HG02623 (cell line): ENCODE measurements around the gene PCDHGB6.
"Not testable (repeated sequence)": the region's sequence is repeated elsewhere in the genome, so short reads cannot be mapped to it uniquely, and the experiment has no call there.

ENCODE experiments used
- ATAC-seq: cut with Tn5 transposase; IDR thresholded peaks from one replicate; pipeline ENCODE4 v1.9.1; 2021; ENCODE audit warnings: moderate library complexity; ENCODE audit not compliant: unreplicated experiment

PCDHGB6 gene

DNA sequence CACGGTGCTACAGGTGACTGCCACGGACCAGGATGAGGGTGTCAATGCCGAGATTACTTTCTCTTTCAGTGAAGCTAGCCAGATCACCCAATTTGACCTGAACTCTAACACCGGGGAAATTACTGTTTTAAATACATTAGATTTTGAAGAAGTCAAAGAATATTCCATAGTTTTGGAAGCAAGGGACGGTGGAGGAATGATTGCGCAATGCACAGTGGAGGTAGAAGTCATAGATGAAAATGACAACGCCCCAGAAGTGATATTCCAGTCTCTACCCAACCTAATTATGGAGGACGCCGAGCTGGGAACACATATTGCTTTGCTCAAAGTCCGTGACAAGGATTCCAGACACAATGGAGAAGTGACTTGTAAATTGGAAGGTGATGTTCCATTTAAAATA is 19.2 kb upstream of the PCDHGB6 start:
- ATAC-seq: no peak

DNA sequence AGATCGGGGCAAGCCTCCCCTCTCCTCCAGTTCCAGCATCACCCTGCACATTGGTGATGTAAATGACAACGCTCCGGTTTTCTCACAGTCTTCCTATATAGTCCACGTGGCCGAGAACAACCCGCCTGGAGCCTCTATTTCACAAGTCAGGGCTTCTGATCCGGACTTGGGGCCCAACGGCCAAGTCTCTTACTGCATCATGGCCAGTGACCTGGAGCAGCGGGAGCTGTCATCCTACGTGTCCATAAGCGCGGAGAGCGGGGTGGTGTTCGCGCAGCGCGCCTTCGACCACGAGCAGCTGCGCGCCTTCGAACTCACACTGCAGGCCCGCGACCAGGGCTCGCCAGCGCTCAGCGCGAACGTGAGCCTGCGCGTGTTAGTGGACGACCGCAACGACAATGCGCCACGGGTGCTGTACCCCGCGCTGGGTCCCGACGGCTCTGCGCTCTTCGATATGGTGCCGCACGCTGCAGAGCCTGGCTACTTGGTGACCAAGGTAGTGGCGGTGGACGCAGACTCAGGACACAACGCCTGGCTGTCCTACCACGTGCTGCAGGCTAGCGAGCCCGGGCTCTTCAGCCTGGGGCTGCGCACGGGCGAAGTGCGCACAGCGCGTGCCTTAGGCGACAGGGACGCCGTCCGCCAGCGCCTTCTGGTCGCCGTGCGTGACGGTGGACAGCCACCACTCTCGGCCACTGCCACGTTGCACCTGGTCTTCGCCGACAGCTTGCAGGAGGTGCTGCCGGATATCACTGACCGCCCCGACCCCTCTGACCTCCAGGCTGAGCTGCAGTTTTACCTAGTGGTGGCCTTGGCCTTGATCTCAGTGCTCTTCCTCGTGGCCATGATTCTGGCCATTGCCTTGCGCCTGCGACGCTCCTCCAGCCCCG is 18.4 kb upstream of the PCDHGB6 start:
- ATAC-seq: no peak

DNA sequence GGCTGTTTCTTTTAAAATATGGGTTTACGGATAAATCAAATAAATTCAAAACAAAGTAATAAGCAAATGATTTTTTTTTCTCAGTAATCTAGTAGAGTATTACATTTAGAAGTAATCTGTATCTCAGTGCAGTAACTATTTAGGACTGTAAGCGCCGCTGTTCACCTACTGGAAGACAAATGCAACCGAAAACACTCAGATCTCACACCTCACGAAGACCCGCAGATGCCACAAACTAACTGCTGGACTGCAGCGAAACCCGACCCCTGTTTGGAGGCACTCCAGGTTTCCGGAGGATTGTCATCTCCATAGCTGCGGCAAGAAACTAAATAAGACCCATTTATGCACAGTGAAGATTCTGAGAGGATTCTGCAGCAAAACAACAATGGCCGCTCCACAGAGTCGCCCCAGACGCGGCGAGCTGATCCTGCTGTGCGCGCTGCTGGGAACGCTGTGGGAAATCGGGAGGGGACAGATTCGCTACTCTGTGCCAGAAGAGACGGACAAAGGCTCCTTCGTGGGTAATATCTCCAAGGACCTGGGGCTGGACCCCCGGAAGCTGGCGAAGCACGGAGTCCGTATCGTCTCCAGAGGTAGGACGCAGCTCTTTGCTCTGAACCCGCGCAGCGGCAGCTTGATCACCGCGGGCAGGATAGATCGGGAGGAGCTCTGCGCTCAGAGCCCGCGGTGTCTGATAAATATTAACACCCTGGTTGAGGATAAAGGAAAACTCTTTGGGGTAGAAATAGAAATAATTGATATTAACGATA is 15.2 kb upstream of the PCDHGB6 start, which contains the start of gene PCDHGA8:
Gene PCDHGA8 (plus strand): TSS at position 205 of the 770 bp plus-strand sequence. CDS start 181 bp downstream, at position 386.
- ATAC-seq: no peak

DNA sequence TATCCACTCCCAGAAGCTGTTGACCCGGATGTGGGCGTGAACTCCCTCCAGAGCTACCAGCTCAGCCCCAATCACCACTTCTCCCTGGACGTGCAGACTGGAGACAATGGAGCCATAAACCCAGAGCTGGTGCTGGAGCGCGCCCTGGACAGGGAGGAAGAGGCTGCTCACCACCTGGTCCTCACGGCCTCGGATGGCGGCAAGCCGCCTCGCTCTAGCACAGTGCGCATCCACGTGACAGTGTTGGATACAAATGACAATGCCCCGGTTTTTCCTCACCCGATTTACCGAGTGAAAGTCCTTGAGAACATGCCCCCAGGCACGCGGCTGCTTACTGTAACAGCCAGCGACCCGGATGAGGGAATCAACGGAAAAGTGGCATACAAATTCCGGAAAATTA is 14.6 kb upstream of the PCDHGB6 start:
- no peak for ATAC-seq

DNA sequence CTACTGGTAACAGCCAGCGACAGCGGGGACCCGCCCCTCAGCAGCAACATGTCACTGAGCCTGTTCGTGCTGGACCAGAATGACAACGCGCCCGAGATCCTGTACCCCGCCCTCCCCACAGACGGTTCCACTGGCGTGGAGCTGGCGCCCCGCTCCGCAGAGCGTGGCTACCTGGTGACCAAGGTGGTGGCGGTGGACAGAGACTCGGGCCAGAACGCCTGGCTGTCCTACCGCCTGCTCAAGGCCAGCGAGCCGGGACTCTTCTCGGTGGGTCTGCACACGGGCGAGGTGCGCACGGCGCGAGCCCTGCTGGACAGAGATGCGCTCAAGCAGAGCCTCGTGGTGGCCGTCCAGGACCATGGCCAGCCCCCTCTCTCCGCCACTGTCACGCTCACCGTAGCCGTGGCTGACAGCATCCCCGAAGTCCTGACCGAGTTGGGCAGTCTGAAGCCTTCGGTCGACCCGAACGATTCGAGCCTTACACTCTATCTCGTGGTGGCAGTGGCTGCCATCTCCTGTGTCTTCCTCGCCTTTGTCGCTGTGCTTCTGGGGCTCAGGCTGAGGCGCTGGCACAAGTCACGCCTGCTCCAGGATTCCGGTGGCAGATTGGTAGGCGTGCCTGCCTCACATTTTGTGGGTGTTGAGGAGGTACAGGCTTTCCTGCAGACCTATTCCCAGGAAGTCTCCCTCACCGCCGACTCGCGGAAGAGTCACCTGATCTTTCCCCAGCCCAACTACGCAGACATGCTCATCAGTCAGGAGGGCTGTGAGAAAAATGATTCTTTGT is 13.2 kb upstream of the PCDHGB6 start:
- ATAC-seq: not testable (repeated sequence)

DNA sequence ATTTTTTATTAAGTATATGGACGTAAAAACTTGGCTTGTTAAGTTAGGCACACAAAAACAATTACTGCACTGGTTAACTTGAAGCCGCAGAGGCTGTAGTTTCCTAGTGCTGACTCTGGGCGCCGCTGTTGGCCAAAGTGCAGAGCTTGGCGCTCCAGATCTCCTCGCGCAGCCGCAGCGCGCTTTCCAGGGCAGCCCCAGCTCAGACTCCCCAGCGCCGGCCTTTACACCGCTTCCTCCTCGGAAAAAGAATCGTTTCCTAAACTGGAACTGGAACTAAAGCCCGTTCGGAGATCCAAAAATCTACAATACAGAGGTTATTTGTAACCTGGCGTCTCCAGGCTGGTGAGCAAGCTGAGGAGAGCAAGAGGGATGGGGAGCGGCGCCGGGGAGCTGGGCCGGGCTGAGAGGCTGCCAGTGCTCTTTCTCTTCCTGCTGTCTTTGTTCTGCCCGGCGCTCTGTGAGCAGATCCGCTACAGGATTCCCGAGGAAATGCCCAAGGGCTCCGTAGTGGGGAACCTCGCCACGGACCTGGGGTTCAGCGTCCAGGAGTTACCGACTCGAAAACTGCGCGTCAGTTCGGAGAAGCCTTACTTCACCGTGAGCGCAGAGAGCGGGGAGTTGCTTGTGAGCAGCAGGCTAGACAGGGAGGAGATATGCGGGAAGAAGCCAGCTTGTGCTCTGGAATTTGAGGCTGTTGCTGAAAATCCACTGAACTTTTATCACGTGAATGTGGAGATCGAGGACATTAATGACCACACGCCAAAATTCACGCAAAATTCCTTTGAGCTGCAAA is 9.9 kb upstream of the PCDHGB6 start, which contains the start of gene PCDHGB5:
Gene PCDHGB5 (plus strand): TSS at position 192 of the 796 bp plus-strand sequence. CDS start 181 bp downstream, at position 373.
- peak; percentile 72 for ATAC-seq

DNA sequence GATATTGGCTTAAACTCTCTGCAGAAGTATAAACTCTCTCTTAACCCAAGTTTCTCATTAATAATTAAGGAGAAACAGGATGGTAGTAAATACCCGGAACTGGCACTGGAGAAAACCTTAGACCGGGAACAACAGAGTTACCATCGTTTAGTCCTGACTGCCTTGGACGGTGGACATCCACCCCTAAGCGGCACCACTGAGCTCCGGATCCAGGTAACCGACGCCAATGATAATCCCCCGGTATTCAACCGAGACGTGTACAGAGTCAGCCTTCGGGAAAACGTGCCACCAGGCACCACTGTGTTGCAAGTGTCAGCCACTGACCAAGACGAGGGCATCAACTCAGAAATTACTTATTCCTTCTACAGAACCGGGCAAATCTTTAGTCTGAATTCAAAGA is 9.2 kb upstream of the PCDHGB6 start:
- ATAC-seq: no peak

DNA sequence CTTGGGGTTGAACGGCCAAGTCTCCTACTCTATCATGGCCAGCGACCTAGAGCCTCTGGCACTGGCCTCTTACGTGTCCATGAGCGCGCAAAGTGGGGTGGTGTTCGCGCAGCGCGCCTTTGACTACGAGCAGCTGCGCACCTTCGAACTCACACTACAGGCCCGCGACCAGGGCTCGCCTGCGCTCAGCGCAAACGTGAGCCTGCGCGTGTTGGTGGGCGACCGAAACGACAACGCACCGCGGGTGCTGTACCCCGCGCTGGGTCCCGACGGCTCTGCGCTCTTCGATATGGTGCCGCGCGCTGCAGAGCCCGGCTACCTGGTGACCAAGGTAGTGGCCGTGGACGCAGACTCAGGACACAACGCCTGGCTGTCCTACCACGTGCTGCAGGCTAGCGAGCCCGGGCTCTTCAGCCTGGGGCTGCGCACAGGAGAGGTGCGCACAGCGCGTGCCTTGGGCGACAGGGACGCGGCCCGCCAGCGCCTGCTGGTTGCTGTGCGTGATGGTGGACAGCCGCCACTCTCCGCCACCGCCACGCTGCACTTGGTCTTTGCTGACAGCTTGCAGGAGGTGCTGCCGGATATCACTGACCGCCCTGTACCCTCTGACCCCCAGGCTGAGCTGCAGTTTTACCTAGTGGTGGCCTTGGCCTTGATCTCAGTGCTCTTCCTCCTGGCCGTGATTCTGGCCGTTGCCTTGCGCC is 8.1 kb upstream of the PCDHGB6 start:
- ATAC-seq: no peak

DNA sequence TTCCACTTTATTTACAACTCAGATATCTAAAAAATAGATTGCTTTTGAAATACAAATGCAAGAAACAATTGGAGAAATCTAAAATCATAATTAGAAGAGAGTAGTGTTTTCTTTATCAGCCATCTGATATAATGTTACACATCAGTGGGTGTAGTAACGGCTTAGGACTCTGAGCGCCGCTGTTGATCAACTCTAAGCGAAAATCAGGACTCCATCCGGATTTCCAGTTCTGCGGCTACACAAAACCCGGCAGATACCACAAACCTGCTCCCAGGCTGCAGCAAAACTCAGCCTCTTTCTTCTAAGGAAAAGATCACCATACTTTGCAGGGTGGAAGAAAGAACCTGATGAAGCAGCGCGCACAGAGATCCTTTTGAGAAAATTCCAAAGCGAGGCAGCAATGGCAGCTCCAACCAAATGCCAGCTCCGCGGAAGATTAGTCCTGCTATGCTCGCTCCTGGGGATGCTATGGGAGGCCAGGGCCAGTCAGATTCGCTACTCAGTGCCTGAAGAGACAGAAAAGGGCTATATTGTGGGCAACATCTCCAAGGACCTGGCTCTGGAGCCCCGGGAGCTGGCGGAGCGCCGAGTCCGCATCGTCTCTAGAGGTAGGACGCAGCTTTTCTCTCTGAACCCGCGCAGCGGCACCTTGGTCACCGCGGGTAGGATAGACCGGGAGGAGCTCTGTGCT is 5.1 kb upstream of the PCDHGB6 start, which contains the start of gene PCDHGA9:
Gene PCDHGA9 (plus strand): TSS at position 226 of the 691 bp plus-strand sequence. CDS start 175 bp downstream, at position 401.
- no peak for ATAC-seq

DNA sequence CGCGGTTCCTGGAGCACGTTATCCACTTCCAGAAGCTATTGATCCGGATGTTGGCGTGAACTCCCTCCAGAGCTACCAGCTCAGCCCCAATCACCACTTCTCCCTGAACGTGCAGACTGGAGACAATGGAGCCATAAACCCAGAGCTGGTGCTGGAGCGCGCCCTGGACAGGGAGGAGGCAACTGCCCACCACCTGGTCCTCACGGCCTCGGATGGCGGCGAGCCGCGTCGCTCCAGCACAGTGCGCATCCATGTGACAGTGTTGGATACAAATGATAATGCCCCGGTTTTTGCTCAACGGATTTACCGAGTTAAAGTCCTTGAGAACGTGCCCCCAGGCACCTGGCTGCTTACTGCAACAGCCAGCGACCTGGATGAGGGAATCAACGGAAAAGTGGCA is 4.4 kb upstream of the PCDHGB6 start:
- ATAC-seq: no peak

DNA sequence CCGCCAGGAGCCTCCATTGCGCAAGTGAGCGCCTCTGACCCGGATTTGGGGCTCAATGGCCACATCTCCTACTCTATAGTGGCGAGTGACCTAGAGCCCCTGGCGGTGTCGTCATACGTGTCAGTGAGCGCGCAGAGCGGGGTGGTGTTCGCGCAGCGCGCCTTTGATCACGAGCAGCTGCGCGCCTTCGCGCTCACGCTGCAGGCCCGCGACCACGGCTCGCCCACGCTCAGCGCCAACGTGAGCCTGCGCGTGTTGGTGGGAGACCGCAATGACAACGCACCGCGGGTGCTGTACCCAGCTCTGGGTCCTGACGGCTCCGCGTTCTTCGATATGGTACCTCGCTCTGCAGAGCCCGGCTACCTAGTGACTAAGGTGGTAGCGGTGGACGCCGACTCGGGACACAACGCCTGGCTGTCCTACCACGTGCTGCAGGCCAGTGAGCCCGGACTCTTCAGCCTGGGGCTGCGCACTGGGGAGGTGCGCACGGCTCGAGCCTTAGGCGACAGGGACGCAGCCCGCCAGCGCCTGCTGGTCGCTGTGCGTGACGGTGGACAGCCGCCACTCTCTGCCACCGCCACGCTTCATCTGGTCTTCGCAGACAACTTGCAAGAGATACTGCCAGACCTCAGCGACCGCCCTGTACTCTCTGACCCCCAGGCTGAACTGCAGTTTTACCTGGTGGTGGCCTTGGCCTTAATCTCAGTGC is 1.9 kb downstream of the PCDHGB6 start:
- ATAC-seq: no peak

DNA sequence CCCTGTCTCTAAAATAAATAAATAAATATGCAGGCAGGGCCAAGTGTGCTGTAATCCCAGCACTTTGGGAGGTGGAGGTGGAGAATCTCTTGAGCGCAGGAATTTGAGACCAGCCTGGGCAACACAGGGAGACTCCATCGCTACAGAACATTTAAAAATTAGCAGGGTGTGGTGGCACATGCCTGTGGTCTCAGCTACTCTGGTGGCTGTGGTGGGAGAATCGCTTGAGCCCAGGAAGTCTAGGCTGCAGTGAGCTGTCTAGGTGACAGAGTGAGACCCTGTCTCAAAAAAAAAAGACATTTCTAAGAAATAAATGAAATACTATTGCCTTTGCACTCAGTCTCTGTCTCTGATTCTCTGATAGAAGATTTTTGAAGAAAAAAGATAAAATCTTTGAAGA is 3.8 kb downstream of the PCDHGB6 start:
- no peak for ATAC-seq

DNA sequence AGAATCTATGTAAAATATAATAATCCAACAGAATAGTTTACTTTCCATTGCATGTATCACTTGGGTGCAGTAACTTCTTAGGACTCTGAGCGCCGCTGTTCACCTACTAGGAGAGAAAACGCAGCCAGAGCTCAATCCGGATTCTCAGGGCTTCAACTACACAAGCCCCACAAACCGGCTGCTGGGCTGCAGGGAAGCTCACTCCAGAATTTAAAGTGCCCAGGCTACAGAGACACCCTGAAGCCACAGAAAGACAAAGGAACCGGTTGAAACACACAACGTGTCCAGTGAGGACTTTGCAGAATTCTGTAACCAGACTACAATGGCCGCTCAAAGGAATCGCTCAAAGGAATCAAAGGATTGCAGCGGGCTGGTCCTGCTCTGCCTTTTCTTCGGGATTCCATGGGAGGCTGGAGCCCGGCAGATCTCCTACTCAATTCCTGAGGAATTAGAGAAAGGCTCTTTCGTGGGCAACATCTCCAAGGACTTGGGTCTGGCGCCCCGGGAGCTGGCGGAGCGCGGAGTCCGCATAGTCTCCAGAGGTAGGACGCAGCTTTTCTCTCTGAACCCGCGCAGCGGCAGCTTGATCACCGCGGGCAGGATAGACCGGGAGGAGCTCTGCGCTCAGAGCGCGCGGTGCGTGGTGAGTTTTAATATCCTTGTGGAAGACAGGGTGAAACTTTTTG is 5.2 kb downstream of the PCDHGB6 start, which contains the start of gene PCDHGA10:
Gene PCDHGA10 (plus strand): TSS at position 134 of the 686 bp plus-strand sequence. CDS start 189 bp downstream, at position 323.
- ATAC-seq: peak; percentile 62

DNA sequence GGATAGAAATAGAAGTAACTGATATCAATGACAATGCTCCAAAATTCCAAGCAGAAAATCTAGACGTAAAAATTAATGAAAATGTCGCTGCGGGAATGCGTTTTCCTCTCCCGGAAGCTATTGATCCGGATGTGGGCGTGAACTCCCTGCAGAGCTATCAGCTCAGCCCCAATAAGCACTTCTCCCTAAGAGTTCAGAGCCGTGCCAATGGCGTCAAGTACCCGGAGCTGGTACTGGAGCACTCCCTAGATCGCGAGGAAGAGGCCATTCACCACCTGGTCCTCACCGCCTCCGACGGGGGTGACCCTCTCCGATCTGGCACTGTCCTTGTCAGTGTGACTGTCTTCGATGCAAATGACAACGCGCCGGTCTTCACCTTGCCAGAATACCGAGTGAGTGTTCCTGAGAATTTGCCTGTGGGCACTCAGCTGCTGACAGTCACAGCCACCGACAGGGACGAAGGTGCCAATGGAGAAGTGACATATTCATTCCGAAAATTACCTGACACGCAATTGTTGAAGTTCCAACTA is 5.8 kb downstream of the PCDHGB6 start:
- ATAC-seq: no peak

DNA sequence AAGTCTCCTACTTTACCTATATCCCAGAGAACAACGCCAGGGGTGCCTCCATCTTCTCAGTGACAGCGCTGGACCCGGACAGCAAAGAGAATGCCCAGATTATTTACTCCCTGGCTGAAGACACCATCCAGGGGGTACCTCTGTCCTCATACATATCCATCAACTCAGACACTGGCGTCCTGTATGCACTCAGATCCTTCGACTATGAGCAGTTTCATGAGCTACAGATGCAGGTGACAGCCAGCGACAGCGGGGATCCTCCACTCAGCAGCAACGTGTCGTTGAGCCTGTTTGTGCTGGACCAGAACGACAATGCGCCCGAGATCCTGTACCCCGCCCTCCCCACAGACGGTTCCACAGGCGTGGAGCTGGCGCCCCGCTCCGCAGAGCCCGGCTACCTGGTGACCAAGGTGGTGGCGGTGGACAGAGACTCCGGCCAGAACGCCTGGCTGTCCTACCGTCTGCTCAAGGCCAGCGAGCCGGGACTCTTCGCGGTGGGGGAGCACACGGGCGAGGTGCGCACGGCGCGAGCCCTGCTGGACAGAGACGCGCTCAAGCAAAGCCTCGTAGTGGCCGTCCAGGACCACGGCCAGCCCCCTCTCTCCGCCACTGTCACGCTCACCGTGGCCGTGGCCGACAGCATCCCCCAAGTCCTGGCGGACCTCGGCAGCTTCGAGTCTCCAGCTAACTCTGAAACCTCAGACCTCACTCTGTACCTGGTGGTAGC is 6.9 kb downstream of the PCDHGB6 start:
- ATAC-seq: not testable (repeated sequence)

DNA sequence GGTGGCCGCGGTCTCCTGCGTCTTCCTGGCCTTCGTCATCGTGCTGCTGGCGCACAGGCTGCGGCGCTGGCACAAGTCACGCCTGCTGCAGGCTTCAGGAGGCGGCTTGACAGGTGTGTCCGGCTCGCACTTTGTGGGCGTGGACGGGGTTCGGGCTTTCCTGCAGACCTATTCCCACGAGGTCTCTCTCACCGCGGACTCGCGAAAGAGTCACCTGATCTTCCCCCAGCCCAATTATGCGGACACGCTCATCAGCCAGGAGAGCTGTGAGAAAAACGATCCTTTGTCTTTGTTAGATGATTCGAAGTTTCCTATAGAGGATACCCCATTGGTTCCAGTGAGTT is 7.4 kb downstream of the PCDHGB6 start:
- ATAC-seq: not testable (repeated sequence)
